HG03196 (cell line): ENCODE results near the gene WWOX.

Source experiments
- ATAC-seq: cut with Tn5 transposase; IDR thresholded peaks from one replicate; pipeline ENCODE4 v1.9.1; 2021; ENCODE audit not compliant: unreplicated experiment

The WWOX gene

GRCh38 chr16:78192734-78193488 lies 93.5 kb downstream of the WWOX start:
- ATAC-seq = no peak

GRCh38 chr16:78194948-78195347 lies 95.5 kb downstream of the WWOX start:
- ATAC-seq = no peak

GRCh38 chr16:78195797-78196196 lies 96.3 kb downstream of the WWOX start:
- no peak for ATAC-seq

GRCh38 chr16:78196502-78196901 lies 97.0 kb downstream of the WWOX start:
- no peak for ATAC-seq

GRCh38 chr16:78198288-78198687 lies 98.8 kb downstream of the WWOX start:
- ATAC-seq = no peak

- ATAC-seq = no peak
These were observed 100.0 kb downstream of the WWOX start for GRCh38 chr16:78199325-78200022.

GRCh38 chr16:78200023-78200389 lies 100.6 kb downstream of the WWOX start:
- ATAC-seq = no peak

- ATAC-seq = no peak
These were observed 101.2 kb downstream of the WWOX start for GRCh38 chr16:78200623-78201096.

- no peak for ATAC-seq
These were observed 106.1 kb downstream of the WWOX start for GRCh38 chr16:78205506-78205905.

GRCh38 chr16:78206623-78207223 lies 107.3 kb downstream of the WWOX start:
- no peak for ATAC-seq

GRCh38 chr16:78209951-78210661 lies 110.7 kb downstream of the WWOX start:
- no peak for ATAC-seq

GRCh38 chr16:78211020-78211599 lies 111.7 kb downstream of the WWOX start:
- ATAC-seq = no peak

GRCh38 chr16:78211946-78212345 lies 112.5 kb downstream of the WWOX start:
- no peak for ATAC-seq

- no peak for ATAC-seq
These were observed 113.2 kb downstream of the WWOX start for GRCh38 chr16:78212674-78213073.

GRCh38 chr16:78213751-78214150 lies 114.3 kb downstream of the WWOX start:
- ATAC-seq = no peak

GRCh38 chr16:78215222-78215621 lies 115.8 kb downstream of the WWOX start:
- no peak for ATAC-seq

GRCh38 chr16:78216166-78216745 lies 116.8 kb downstream of the WWOX start:
- no peak for ATAC-seq

GRCh38 chr16:78217276-78217675 lies 117.8 kb downstream of the WWOX start:
- no peak for ATAC-seq

- ATAC-seq = no peak
These were observed 118.8 kb downstream of the WWOX start for GRCh38 chr16:78218279-78218678.

GRCh38 chr16:78218856-78219651 lies 119.6 kb downstream of the WWOX start:
- ATAC-seq = no peak
